Effector memory CD4-positive, alpha-beta T cell (primary cell): ENCODE data around the gene THEM4.
"Not testable (repeated sequence)": the region's sequence is repeated elsewhere in the genome, so short reads cannot be mapped to it uniquely, and the experiment has no call there.

Source experiments
- DNase-seq, 3 donors: peaks; one replicate each; pipeline ENCODE4 v3.0.0-alpha.2; 2020
- H3K27ac ChIP-seq: 2 replicates; pipeline ENCODE4 v1.7.0; 2013; ENCODE audit warnings: mild to moderate bottlenecking, low read length, moderate library complexity; ENCODE audit not compliant: insufficient read depth, poor library complexity, severe bottlenecking
- H3K27me3 ChIP-seq: replicated peaks from 2 replicates; pipeline ENCODE4 v1.7.0; 2013; ENCODE audit warnings: mild to moderate bottlenecking, low read length; ENCODE audit not compliant: insufficient read depth, control insufficient read depth, poor library complexity, severe bottlenecking
- H3K36me3 ChIP-seq: 2 replicates; pipeline ENCODE4 v1.7.0; 2013; ENCODE audit warnings: mild to moderate bottlenecking, low read length, moderate library complexity; ENCODE audit not compliant: control insufficient read depth, insufficient read depth
- H3K4me1 ChIP-seq: 2 replicates; pipeline ENCODE4 v1.7.0; 2013; ENCODE audit warnings: low read length, mild to moderate bottlenecking; ENCODE audit not compliant: control insufficient read depth, insufficient read depth, poor library complexity, severe bottlenecking
- H3K4me3 ChIP-seq: 2 replicates; pipeline ENCODE4 v1.7.0; 2013; ENCODE audit warnings: low read length, low read depth, mild to moderate bottlenecking; ENCODE audit not compliant: insufficient read depth, poor library complexity, severe bottlenecking
- H3K9me3 ChIP-seq: 2 replicates; pipeline ENCODE4 v1.7.0; 2013; ENCODE audit warnings: mild to moderate bottlenecking, low read length, moderate library complexity; ENCODE audit not compliant: control insufficient read depth

THEM4 gene

DNA sequence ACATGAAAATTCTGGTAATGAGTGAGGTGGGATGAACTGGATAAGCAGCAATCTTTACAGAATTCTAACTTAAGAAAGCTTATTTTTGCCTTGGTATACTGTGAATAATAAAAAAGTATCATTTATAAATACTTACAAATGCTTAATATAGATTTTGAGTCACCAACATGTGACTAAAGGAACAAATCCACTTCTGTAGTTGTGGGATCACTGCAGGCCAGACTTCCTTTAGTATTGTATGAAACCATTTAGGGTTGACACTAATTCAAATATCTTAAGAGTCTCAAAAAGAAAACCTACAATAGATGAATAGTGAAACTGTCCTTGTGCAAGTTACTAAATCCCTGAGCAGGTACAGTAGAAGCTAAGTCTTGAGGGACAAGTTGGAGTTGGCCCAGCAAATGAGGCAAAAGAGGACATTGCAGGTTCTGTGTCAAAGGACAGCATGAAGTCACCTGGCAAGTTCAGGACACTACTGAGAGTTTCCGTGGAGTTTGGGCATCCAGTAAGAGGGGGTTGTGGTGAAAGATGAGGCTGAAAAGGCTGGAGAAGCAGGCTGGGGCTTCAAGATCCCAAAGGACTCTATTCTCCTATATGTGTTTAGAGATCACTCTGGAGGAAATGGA is 5.9 kb upstream of the THEM4 start:
- Histone ChIP-seq H3K4me1 (no peaks in the 10 kb centered on the region), H3K9me3 (no peaks in the 10 kb centered on the region), H3K27ac (no peak overlapping the region), H3K27me3 (no peaks in the 10 kb centered on the region), H3K4me3 (no peak overlapping the region), H3K36me3 (no peaks in the 10 kb centered on the region)
- no peak for DNase-seq

DNA sequence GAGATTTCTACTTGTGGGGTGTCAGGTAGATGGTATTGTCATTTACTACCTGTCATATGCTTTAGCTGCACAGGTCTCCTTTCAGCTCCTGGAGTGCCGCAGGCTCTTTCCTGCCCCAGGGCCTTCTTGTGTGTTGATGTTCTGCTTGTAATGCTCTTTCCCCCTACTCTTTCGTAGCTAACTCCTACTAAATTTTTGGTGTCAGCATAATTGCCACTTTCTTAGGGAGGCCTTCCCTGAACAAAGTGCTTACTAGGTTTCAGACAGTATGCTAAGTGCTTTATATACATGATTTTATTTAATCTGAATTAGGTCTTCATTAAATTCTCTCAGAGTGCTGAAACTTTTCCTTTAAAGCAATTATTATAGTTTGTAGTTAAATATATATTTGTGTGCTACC is 4.8 kb upstream of the THEM4 start:
- H3K9me3 ChIP-seq: no peaks in the 10 kb centered on the region
- no peak overlapping the region for H3K4me3 ChIP-seq
- no peaks in the 10 kb centered on the region for H3K36me3 ChIP-seq
- no peak for DNase-seq
- no peak overlapping the region for H3K27ac ChIP-seq
- no peaks in the 10 kb centered on the region for H3K27me3 ChIP-seq
- H3K4me1 ChIP-seq: no peaks in the 10 kb centered on the region

DNA sequence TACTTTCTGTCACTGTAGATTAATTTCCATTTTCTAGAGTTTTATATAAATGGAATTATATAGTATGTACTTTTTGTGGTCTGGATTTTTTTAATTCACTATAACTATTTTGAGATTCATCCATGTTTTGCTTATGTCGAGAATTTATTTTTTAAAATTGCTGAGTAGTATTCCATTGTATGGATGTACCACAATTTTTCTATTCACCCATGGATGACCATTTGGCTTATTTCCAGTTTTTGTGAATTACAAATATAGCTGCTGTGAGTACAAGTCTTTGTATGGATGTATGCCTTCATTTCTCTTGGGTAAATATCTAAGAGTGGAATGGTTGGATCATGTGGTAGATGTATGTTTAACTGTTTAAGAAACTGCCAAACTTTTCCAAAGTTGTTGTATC is 3.7 kb upstream of the THEM4 start:
- Histone ChIP-seq H3K27ac (no peak overlapping the region), H3K27me3 (no peaks in the 10 kb centered on the region), H3K4me1 (no peaks in the 10 kb centered on the region), H3K9me3 (no peaks in the 10 kb centered on the region), H3K36me3 (no peaks in the 10 kb centered on the region), H3K4me3 (no peak overlapping the region)
- DNase-seq: no peak

DNA sequence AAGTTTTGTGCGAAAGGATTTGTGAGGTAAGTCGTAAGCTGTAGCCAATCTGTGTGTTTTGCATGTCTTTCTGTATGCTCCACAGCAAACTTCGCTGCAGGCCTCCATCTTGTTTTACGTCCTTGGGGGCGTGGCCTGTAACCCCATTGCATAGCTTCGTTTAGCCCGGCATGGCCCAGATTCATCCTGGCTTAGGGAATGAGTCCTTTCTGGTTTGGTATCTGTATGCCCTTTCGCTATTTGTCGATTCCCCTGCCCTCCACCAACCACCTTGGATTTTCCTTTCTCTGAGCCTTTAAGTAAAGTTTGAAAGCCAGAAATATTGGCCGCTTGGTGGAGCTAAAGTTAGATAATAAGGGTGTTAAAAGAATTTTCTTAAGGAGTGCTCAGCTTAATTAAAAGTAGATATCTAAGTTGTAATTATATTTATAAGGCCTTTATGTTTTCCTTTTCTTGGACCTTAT is 1.1 kb downstream of the THEM4 start:
- Histone ChIP-seq H3K27ac (peak overlapping the region; percentile 82), H3K4me3 (no peak overlapping the region), H3K4me1 (peaks cover 28% of the 10 kb centered on the region), H3K36me3 (no peaks in the 10 kb centered on the region), H3K9me3 (no peaks in the 10 kb centered on the region), H3K27me3 (no peaks in the 10 kb centered on the region)
- no peak for DNase-seq

DNA sequence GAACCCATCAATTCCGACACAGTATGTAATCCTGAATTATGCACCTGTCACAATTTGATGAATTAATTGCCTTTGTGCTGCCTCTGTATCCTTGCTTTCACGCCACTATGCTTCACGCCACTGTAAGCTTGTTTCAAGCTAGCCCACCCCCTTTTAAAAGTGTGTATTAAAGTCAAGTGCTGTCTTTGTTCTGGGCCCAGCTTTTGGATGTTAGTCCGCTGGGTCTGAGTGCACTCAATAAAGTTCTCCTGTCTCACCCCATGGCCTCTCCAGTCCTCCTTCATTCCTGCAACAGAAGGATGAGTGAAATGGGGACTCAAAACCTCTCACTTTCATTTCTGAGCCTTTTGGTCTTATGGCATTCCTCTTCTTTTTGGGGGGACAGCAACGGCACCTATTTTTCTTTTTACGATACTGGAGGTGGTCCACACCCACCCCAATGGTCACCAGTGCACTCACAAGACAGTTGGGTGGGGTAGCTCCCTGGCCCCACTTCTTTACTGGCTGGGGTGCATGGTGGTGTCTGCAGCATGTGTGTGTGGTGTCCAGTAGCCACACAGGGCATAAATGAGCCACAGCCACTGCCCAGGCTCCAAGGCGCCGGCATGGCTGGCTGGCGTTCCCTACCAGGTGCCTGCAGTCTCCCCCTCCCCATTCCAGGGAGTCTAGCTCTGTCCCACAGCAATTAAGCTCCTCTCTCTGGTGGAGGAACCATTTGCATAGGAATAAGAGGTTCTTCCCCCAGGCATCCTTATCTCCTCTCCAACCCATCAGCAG is 1.8 kb downstream of the THEM4 start:
- H3K9me3 ChIP-seq: no peaks in the 10 kb centered on the region
- peaks cover 32% of the 10 kb centered on the region for H3K4me1 ChIP-seq
- H3K36me3 ChIP-seq: no peaks in the 10 kb centered on the region
- H3K4me3 ChIP-seq: no peak overlapping the region
- peak overlapping the region; percentile 13 for H3K27ac ChIP-seq
- no peak for DNase-seq
- no peaks in the 10 kb centered on the region for H3K27me3 ChIP-seq

DNA sequence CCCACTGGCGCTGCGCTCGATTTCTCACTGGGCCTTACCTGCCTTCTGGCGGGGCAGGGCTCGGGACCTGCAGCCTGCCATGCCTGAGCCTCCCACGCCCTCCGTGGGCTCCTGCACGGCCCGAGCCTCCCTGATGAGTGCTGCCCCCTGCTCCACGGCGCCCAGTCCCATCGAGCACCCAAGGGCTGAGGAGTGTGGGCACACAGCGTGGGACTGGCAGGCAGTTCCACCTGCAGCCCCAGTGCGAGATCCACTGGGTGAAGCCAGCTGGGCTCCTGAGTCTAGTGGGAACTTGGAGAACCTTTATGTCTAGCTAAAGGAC is 3.0 kb downstream of the THEM4 start:
- H3K36me3 ChIP-seq, H3K4me3 ChIP-seq, H3K9me3 ChIP-seq, H3K27me3 ChIP-seq, DNase-seq: not testable (repeated sequence)
- Histone ChIP-seq H3K4me1 (peaks cover 32% of the 10 kb centered on the region), H3K27ac (peak overlapping the region; percentile 71)

DNA sequence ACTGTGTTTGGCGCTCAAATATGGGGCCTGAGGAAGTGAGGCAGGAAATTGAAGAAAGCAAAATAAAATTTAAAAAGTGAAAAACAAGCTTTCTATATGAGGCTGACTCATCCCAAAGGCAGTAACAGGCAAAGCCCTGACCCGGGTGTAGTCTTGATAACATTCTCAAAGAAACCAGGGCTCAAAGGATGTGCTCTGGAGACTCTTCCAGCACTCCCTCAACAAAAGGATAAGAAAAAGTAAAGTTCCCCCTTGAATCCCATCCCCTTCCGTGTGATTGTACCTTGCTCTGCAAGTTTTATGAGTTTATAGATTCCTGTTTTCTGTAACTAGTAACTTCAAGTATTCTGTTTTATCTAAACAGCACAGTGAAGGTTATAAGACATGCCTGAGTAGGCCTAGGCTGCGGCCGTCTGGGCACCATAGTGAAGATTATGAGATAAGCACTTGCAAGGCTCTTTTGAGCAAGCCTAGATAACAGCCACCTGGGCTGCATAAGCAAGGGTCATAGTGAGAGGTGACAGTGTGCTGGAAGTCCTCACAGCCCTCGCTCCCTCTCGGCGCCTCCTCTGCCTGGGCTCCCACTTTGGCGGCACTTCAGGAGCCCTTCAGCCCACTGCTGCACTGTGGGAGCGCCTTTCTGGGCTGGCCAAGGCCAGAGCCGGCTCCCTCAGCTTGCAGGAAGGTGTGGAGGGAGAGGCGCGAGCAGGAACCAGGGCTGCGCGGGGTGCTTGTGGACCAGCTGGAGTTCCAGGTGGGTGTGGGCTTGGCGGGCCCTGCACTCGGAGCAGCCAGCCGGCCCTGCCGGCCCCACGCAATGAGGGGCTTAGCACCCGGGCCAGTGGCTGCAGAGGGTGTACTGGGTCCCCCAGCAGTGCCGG is 3.6 kb downstream of the THEM4 start:
- peak in 2 of 3 donors; percentile 8 to 20 for DNase-seq
- H3K4me1 ChIP-seq: peaks cover 32% of the 10 kb centered on the region
- H3K27me3 ChIP-seq, H3K9me3 ChIP-seq, H3K36me3 ChIP-seq, H3K4me3 ChIP-seq: not testable (repeated sequence)
- peak overlapping the region; percentile 71 for H3K27ac ChIP-seq

DNA sequence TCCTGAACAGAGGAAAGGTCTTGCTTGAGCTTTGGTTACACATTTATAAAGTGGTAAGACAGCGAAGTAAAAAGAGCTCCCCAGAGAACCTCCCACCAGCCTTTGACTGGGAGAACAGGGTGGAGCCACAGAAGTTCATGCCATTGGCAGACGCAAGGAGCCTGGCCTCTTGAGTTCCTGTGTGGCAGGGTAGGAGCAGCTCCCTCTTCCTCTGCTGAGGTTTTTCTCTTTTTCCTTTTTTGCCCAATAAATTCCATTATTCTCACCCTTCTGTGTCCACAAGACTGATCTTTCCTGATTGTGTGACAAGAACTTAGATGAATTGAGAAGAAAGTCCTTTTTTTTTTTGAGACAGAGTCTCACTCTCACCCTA is 4.3 kb downstream of the THEM4 start:
- H3K27ac ChIP-seq: peak overlapping the region; percentile 71
- H3K4me3 ChIP-seq: no peak overlapping the region
- H3K4me1 ChIP-seq: peaks cover 32% of the 10 kb centered on the region
- no peaks in the 10 kb centered on the region for H3K9me3 ChIP-seq
- H3K36me3 ChIP-seq: no peaks in the 10 kb centered on the region
- H3K27me3 ChIP-seq: no peaks in the 10 kb centered on the region
- DNase-seq: peak; percentile 33 to 49 (median 46)

DNA sequence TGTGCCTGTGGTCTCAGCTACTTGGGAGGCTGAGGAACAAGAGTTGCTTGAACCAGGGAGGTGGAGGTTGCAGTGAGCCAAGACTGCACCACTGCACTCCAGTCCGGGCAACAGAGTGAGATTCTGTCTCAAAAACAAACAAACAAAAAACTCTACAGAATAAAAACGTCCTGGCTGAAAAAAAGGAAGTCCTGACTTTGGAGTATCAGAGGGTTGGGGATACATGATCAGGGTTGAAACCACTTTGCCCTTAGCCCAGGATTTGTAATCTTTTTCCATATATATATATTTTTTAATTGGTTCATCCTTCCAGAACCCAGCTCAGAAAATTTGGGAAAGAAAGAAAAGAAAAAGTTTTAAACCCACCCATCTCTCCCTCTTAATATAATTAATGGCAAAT is 6.5 kb downstream of the THEM4 start:
- no peak overlapping the region for H3K27ac ChIP-seq
- DNase-seq: no peak
- H3K9me3 ChIP-seq: no peaks in the 10 kb centered on the region
- no peaks in the 10 kb centered on the region for H3K27me3 ChIP-seq
- peaks cover 44% of the 10 kb centered on the region for H3K4me1 ChIP-seq
- H3K4me3 ChIP-seq: no peak overlapping the region
- no peaks in the 10 kb centered on the region for H3K36me3 ChIP-seq

DNA sequence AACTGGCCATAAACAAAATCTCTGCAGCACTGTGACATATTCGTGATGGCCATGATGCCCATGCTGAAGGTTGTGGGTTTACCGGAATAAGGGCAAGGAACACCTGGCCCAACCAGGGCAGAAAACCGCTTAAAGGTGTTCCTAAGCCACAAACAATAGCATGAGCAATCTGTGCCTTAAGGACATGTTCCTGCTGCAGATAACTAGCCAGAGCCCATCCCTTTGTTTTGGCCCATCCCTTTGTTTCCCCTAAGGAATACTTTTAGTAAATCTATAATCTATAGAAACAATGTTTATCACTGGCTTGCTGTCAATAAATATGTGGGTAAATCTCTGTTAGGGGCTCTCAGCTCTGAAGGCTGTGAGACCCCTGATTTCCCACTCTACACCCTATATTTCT is 8.5 kb downstream of the THEM4 start:
- H3K27ac ChIP-seq, H3K36me3 ChIP-seq, H3K4me3 ChIP-seq, DNase-seq, H3K9me3 ChIP-seq, H3K27me3 ChIP-seq: not testable (repeated sequence)
- H3K4me1 ChIP-seq: peaks cover 54% of the 10 kb centered on the region
